ENCODE measurements around the gene FUT1.

Gene FUT1

GRCh38 chr19:48737360-48737998 lies 15.0 kb downstream of the FUT1 start:
- TF ChIP-seq CTCF (conservative IDR thresholded peaks at IDR 0.05): no peak

GRCh38 chr19:48735031-48735615 lies 17.3 kb downstream of the FUT1 start:
- TF ChIP-seq CTCF (conservative IDR thresholded peaks at IDR 0.05): no peak
- no peak overlapping the region for H3K27ac ChIP-seq

More at GRCh38 chr19:48737360-48737998, 15.0 kb downstream of the FUT1 start:
- H3K27ac ChIP-seq: no peak overlapping the region

GRCh38 chr19:48734625-48735024 lies 17.8 kb downstream of the FUT1 start:
- no peak overlapping the region for H3K27ac ChIP-seq
- no peak for TF ChIP-seq CTCF (conservative IDR thresholded peaks at IDR 0.05)

GRCh38 chr19:48731452-48731851 lies 21.0 kb downstream of the FUT1 start:
- no peak overlapping the region for H3K27ac ChIP-seq
- no peak for TF ChIP-seq CTCF (conservative IDR thresholded peaks at IDR 0.05)

- no peak for TF ChIP-seq CTCF (conservative IDR thresholded peaks at IDR 0.05)
- no peak overlapping the region for H3K27ac ChIP-seq
These were observed 23.4 kb downstream of the FUT1 start for GRCh38 chr19:48728911-48729664.

GRCh38 chr19:48726556-48726955 lies 25.9 kb downstream of the FUT1 start:
- no peak for TF ChIP-seq CTCF (conservative IDR thresholded peaks at IDR 0.05)

More at GRCh38 chr19:48726556-48726955, 25.9 kb downstream of the FUT1 start:
- no peak overlapping the region for H3K27ac ChIP-seq
